Urothelium cell line (cell line): Measurements from ENCODE around the gene KLRB1.
"Not testable (repeated sequence)": the region's sequence is repeated elsewhere in the genome, so short reads cannot be mapped to it uniquely, and the experiment has no call there.

Experiments used
- DNase-seq: peaks from one replicate; pipeline ENCODE4 v3.0.0; 2011; ENCODE audit warnings: low spot score, mixed read lengths
- FAIRE-seq: peaks from 2 replicates; lab custom pipeline; 2011; peaks lifted over from hg19 to GRCh38; lab: Jason Lieb, UNC

KLRB1 gene

DNA sequence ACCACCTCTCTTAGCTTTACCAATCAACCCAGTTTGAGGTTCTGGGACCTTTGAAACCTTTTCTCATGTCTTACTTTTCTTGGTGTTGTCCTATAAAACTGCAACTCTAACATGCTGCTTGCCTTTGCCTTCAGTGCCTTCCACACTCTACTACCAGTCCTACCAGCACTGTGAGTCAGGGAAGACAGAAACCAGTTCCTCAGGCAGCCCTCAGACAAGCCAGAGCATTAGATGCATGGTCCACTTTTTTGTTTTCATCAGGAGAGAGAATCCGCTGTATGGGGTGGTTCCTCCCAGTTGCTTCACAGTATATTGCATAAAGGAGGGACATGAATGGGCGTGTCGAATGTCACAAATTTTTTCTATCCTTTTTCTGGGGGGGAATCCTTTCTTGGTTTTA lies 17.3 kb upstream of the KLRB1 start:
- FAIRE-seq = no peak
- no peak for DNase-seq

DNA sequence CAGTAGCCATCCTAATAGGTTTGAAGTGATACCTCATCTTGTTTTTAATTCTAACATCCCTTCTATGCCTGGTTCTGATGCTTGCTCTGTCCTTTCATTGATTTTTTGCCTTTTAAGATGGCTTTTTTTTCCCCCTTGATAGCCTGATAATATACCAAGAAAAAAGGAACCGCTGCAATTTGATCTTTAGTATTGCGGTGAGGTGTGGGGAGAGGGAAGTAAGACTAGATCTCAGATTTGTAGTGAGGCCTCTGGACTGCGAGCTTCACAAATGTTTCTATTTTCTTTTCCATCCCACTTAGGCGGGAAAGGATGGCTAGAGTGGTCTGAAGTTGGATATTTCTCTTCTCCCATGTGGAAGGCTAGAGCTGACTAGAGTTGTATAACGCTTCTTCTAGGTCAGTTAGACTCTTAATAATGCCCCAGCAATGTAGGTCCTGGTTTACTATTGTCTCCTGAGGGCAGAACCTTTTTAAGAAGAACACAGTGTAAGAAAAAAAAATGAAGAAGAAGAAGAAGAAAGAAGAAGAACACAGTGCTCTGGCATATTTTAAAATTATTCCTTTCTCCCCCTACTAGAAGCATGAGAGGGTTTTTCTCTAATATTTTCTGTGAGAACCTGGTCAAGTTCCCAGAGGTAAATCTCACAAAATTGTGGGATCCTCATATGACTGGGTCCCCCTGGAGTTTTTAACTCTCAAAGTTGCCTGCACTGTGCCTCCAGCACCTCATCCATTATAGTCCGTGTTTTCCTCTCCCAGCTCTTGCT lies 11.9 kb upstream of the KLRB1 start:
- FAIRE-seq (no peak), DNase-seq (no peak)

DNA sequence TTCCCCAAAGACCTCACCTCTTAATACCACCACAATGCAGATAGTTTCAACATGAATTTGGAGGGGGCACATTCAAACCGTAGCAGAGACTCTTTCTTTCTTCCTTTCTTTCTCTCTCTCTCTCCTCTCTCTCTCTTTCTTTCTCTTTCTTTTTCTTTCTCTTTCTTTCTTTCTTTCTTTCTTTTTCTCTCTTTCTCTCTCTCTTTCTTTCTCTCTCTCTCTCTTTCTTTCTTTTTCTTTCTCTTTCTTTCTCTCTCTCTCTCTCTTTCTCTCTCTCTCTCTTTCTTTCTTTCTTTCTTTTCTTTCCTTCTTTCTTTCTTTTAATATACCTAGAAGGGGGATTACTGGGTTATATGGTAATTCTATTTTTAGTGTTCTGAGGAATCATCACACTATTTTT lies 11.2 kb upstream of the KLRB1 start:
- not testable (repeated sequence) for FAIRE-seq, DNase-seq

DNA sequence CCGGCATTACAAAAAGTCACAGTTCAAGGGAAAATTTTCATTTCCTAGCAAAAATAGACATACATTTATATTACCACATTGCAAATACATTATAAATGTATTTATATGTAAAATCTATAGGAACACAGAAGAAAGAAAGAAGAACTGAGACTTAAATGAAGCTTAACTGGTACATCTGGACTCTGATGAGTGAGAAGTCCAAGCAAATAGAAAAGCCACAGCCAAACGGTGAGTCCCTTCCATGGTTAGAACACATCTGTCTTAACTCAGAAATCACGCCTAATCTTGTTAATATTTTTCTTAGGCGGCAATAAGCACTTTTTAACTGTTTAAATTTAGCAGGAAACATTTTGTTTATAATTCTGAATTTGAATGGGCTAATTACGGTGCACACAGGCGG lies 9.4 kb upstream of the KLRB1 start:
- FAIRE-seq = no peak

DNA sequence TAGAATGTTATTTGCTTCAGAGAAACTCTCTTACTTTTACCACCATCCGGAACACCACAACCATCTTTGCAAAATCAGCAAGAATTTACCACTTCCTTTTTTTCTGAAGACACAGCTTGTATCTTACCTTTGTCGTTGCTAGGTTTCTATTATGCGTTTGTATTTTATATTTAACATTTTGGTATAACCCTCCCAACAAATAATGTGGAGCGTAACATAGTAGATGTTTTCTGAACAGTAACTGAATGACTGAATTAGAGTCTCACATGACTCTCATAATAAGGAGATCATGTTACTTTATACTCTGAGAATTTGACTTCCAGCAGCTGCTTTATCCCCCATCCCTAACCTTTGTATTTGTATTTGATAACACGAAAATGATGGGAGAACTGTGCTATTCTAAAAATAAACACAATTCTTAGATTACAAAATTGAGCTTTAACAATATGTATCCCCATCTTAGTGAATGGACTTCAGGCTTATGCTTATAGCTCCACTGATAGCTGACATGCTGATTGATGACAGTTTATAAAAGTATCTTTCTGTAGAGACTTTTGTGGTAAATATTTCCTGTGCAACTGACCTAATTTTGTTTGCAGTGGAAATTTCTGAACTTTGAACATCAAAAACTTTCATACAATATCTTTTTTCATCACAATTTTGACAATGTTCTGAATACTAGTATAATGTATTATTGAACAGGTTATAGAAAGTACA lies 7.9 kb upstream of the KLRB1 start:
- FAIRE-seq (no peak), DNase-seq (no peak)

More for the DNA sequence above, 9.4 kb upstream of the KLRB1 start:
- DNase-seq = no peak

DNA sequence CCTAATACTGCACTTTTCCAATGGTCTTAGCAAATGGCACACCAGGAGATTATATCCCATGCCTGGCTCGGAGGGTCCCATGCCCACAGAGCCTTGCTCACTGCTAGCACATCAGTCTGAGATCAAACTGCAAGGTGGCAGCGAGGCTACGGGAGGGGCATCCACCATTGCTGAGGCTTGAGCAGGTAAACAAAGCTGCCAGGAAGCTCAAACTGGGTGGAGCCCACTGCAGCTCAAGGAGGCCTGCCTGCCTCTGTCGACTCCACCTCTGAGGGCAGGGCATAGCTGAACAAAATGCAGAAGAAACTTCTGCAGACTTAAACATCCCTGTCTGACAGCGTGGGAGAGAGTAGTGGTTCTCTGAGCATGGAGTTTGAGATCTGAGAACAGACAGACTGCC lies 2.9 kb upstream of the KLRB1 start:
- not testable (repeated sequence) for FAIRE-seq, DNase-seq

DNA sequence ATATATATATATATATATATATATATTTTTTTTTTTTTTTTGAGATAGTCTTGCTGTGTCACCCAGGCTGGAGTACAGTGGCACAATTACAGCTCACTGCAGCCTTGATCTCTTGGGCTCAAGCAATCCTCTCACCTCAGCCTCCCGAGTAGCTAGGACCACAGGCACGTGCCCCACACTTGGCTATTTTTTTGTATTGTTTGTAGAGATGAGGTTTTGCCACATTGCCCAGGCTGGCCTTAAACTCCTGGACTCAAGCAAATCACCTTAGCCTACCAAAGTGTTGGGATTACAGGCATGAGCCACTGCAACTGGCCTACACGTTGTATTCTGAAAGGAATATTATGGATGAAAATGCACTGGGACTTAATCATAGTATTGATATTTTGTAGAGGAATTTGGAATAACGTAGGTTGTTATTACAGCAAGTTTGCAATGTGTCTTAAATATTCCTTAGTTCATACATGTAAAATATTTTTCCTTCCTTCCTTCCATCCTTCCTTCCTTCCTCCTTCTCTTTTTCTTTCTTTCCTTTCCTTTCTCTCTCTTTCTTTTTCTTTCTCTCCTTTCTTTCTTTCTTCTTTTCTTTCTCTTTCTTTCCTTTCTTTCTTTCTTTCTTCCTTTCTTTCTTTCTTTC lies 862 bp downstream of the KLRB1 start:
- DNase-seq (no peak), FAIRE-seq (no peak)

DNA sequence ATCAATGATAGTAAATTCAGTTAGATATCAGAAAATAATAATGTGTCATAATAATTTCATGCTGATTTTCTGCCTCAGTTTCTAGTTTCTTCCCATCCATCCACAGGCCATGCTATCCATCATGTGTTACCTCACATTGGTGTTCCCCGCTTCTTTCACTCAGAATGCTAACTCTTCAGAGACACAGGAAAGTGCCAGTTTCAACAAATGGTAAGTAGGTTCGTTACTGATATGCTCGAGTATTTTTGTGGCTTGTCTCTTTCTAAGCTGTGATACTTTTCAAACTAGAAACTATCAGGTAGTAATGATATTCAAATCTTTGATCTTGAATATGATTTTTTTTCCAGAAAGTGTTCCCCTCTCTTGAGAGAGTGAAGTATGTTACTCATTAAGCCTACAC lies 1.5 kb downstream of the KLRB1 start:
- DNase-seq (no peak), FAIRE-seq (peak; percentile 27)

DNA sequence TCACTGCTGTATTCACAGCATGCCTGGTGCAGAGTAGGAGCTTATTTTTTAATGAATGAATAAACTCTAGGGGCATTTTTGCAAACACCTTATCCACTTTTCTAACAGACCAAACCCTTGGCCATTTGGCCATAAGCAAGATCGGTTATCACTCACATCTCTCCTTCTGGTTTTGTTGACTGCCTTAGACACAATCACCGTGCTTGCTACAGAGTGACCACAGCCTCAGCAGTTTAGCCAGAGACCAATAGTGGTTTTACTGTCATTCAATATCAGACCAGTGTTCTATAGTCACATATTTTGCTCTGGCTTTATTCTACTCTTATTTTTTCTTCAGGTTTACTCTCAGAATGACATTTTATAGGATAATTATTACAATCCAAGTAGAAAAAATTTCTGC lies 2.2 kb downstream of the KLRB1 start:
- DNase-seq (no peak), FAIRE-seq (no peak)

DNA sequence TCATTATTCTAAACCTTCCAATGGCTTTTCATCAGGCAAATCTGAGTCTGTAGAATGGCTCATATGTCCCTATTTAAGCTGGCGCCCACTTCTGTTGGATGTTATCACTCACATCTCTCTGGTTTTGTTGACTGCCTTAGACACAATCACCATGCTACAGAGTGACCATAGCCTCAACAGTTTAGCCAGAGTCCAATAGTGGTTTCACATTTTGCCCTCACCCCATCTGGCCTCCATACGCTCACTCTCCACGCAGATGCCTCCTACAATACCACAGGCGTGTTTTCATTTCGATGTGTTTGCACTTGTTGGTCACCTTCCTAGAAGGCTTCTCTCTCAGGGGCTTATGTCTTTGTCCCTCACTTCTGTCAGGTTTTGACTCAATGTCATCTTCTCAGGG lies 3.4 kb downstream of the KLRB1 start:
- DNase-seq (no peak), FAIRE-seq (peak; percentile 13)

DNA sequence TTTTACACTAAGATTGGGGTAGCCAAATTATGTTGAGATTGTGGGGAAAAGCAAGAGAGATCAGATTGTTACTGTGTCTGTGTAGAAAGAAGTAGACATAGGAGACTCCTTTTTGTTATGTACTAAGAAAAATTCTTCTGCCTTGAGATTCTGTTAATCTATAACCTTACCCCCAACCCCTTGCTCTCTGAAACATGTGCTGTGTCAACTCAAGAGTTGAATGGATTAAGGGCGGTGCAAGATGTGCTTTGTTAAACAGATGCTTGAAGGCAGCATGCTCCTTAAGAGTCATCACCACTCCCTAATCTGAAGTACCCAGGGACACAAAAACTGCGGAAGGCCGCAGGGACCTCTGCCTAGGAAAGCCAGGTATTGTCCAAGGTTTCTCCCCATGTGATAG lies 7.3 kb downstream of the KLRB1 start:
- not testable (repeated sequence) for DNase-seq, FAIRE-seq

DNA sequence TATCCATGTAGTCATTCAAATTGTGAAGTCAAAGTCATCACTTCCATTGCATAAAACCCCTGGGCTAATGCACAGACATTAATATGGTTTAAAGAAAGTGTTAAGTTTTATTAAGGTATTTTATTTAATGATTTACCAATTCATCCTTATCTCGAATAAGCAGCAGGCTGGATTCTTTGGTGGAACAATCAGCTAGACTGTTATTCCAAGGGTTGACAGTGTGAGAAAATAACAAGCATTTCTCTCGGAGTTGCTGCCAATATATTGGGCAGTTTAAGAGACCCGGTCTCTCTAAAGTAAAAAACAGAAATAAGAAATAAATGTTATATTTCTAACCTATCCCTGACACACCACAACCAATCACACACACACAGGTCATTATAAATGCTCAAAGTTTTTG lies 9.4 kb downstream of the KLRB1 start:
- FAIRE-seq (no peak), DNase-seq (no peak)

DNA sequence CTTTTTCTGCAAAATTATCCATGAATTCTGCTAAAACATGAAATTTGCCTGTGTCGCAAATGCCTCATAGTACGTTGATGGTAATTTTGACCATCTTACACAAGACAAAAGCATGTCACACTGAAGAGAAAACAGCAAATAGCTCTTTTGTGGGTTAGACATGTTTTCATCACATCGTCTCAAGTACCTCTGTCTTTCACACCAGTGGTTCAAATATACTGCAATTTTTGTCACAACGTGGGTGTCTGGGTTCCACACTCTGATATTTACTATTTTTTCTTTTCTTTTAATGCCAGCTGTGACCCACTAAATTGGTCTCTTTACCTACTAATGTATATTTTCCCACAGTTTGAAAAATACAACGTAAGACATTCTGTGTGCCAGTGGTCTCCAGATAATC lies 10.4 kb downstream of the KLRB1 start:
- DNase-seq (no peak), FAIRE-seq (no peak)

DNA sequence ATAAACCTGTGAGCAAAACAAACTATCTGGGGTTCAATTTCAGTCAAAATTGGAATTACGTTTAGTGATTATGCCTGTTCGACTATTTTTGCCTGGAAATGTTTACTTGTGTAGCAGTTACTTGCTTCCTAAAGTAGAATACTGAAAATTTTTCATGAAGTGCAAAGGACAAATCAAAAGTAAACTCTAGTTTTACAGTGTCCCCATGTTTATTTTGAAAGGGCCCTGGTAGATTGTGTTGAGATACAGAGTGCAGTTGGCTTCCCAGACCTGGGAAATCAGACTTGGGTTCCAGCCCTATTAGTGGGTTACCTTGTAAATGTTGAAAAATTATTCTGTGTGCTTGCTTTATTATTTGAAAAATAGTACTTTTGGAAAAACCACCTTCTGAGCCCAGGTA lies 17.3 kb downstream of the KLRB1 start:
- no peak for DNase-seq
- no peak for FAIRE-seq

DNA sequence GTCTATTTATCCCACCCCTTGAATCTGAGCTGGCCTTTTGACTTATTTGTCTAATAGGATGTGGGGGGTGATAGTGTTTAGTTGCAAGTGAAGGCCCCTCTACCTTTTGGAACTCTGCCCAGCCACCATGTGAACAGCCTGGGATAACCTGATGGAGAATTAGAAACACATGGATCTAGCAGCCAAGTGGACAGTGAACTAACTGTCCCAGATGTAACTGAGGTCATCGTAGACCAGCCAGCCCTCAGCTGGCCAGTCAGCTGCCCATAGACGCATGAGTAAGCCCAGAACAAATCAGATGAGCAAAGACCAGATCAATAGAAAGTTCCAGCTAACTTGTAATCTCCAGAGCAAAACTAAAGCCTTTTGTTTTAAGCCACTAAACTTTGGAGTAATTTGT lies 19.0 kb downstream of the KLRB1 start:
- peak; percentile 85 for FAIRE-seq
- DNase-seq = no peak

DNA sequence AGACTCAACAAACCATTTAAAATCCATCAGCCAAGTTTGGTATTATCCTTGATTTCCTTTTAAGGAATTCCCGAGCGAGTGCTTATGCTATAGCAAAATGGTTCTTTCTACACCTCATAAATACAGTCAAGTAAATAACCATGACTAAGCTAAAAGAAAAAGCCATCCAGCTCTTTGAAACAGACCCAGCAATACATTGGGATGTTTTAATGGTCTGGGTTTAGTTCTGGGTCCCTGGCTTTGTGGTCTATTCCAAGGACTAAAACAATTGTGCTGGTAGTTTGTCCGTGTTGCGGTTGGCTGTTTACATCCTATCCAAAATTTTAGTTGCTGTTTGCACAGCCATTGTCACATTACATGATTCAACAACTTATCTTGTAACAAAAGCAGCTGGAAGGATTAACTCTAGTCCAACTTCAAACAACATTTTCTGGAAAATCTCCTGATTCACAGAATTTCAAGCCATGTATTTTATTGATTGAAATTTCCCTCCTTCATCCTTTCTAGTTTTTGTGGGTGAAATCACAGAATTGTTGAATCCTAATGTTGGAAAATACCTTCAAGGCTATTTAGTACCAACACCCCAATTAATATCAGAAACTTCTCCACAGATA lies 19.6 kb downstream of the KLRB1 start:
- DNase-seq (no peak), FAIRE-seq (no peak)

DNA sequence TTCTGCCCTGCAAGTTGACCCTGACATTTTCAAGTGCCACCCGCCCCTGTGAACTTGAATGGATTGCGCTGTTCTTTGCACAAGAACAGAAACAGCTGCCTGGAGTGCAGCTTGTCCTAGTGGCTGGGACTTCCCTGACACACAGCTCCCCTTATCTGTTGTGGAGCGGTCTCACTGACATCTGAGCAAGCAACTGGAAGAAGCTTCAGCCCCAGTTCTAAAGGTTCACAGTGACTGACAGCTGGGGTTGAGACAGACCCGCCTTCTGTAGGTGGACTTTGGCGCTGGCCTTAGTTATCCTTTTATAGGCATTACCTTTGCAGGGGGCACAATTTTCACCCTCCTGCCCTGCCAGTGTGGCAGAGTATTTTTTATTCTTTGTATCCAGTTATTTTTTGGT lies 30.0 kb downstream of the KLRB1 start:
- DNase-seq, FAIRE-seq: not testable (repeated sequence)

DNA sequence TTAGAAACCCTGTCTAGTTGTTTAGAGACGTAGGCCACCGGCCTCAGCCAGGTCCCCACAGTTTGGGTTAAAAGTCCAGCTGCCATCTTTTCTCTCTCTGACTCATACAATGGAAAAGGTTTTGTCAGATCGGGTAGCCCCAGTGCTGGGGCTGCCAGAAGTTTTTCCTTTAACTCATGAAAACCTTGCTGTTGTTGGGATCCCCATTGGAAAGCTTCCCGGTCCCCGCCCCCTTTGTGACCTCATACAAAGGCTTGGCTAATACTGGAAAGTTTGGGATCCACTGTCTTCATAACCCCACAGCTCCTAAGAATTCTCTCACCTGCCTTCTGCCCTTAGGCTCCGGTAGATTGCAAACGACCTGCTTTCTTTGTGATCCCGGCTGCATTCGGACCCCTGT lies 40.6 kb downstream of the KLRB1 start:
- not testable (repeated sequence) for FAIRE-seq

DNA sequence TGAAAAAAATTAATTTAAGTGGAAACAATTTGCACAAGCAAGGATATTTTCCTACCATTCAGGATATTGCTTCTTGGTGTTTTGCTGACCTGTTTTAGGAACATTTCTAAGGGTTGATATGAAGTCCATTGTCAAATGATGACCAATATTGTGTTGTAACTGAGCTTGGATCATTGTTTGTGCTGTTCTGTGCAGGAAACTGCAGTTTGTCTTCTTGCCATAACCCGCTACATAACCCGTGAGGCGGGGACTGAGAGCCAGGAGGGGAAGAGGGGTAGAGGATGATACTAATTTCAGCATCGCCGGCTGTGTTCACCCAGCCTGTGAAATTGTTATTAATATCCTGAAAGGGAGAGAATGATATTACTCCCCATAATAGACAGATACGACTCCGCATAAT lies 41.6 kb downstream of the KLRB1 start:
- FAIRE-seq = peak; percentile 76
- not testable (repeated sequence) for DNase-seq

More for the DNA sequence above, 40.6 kb downstream of the KLRB1 start:
- DNase-seq = not testable (repeated sequence)

DNA sequence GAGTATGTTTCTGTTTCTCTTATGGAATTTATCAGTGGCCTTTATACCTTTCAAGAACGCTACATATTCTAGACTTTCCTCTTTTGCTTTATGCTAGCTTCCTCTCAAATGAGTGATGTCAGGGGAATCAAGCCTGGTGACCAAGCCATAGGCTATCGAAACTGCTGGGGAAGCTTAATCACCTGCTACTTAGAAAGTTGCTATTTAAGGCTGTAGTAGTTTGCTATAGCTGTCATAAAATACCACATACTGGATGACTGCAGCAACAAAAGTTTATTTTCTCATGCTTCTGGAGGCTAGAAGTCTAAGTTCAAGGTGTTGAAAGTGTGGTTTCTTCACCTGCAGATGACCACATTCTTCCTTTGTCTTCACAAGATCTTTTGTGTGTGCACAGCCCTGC lies 43.3 kb downstream of the KLRB1 start:
- FAIRE-seq = peak; percentile 9

DNA sequence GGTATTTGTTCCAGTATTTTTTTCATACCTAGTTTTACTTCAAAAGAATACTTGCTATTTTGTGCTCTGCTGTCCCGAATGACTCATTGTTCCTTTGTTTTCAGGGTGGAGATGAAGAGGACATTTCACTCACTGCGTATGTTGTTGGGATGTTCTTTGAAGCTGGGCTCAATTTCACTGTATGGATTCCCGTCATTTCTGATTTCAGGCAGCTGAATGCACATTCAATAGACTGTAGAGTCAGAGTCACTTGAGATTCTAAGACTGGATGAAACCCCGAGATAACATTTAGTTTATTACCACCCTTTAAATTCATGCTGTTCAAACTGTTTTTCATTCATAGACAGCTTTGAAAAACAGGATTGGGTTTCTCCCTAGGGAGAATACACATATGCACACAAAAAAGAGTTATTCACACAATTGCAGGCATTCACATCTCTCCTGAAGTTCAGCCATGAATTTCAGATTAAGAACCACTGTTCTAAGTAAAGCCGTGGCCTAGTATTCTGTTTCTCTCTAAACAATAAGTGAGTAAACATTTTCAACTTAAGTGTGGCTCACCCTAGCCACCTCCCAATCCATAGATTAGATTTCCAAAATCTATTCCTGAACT lies 44.8 kb downstream of the KLRB1 start:
- FAIRE-seq = peak; percentile 97
- not testable (repeated sequence) for DNase-seq

More for the DNA sequence above, 43.3 kb downstream of the KLRB1 start:
- DNase-seq = not testable (repeated sequence)
